Fibroblast of lung (primary cell): Measurements from ENCODE around the gene COL15A1. TPM values are rescaled to one million over a fixed set of nuclear protein-coding genes. Genes with fewer than 3 reads are reported as not detected.

Experiments used
- DNase-seq, 2 donors: peaks; one replicate each; pipeline versions ENCODE4 v3.0.0 to v3.0.0-alpha.2; 2010; ENCODE audit warnings: low read depth in 2 of 2
- H2AFZ ChIP-seq: 2 replicates; pipeline ENCODE4 v1.5.1; 2012; ENCODE audit warnings: low read length, control low read depth, inconsistent platforms
- H3K27ac ChIP-seq: 2 replicates; pipeline ENCODE4 v1.5.1; 2011; ENCODE audit warnings: low read length, control low read depth; ENCODE audit not compliant: insufficient read depth
- H3K27me3 ChIP-seq: 2 replicates; pipeline ENCODE4 v1.5.1; 2011; ENCODE audit warnings: mild to moderate bottlenecking, low read length; ENCODE audit not compliant: control insufficient read depth, insufficient read depth
- H3K36me3 ChIP-seq: 2 replicates; pipeline ENCODE4 v1.5.1; 2011; ENCODE audit warnings: low read length; ENCODE audit not compliant: control insufficient read depth, insufficient read depth
- H3K4me1 ChIP-seq: 2 replicates; pipeline ENCODE4 v1.5.1; 2011; ENCODE audit warnings: low read length; ENCODE audit not compliant: control insufficient read depth, insufficient read depth; ENCODE audit errors: extremely low read depth
- H3K4me2 ChIP-seq: 2 replicates; pipeline ENCODE4 v1.5.1; 2011; ENCODE audit warnings: low read length, control low read depth; ENCODE audit not compliant: insufficient read depth; ENCODE audit errors: extremely low read depth
- H3K4me3 ChIP-seq, 4 experiments: fragments of 200-600 bp in 1 of 4; sonication (generic) in 1 of 4; replicated peaks in 1 of 4; 2 replicates each; pipeline ENCODE4 v1.5.1; 2011 to 2016; ENCODE audit warnings: low read length in 4 of 4, low read depth in 3 of 4, mild to moderate bottlenecking in 3 of 4, control low read depth in 2 of 4, inconsistent platforms in 1 of 4, mixed read lengths in 1 of 4; ENCODE audit not compliant: insufficient read depth in 1 of 4; ENCODE audit errors: control extremely low read depth in 1 of 4
- H3K79me2 ChIP-seq: 2 replicates; pipeline ENCODE4 v1.5.1; 2012; ENCODE audit warnings: mild to moderate bottlenecking, low read length, inconsistent platforms; ENCODE audit not compliant: control insufficient read depth, insufficient read depth
- H3K9ac ChIP-seq: 2 replicates; pipeline ENCODE4 v1.5.1; 2011; ENCODE audit warnings: mild to moderate bottlenecking, low read length, control low read depth; ENCODE audit not compliant: insufficient read depth
- H3K9me3 ChIP-seq: 2 replicates; pipeline ENCODE4 v1.5.1; 2012; ENCODE audit warnings: low read depth, low read length; ENCODE audit not compliant: control insufficient read depth, insufficient read depth
- H4K20me1 ChIP-seq: 2 replicates; pipeline ENCODE4 v1.5.1; 2011; ENCODE audit warnings: low read length; ENCODE audit not compliant: control insufficient read depth, insufficient read depth; ENCODE audit errors: extremely low read depth
- CTCF ChIP-seq, 2 donors: IDR thresholded peaks in 1 of 2; conservative IDR thresholded peaks in 1 of 2; 1 replicate in 1 of 2; 2 replicates in 1 of 2; pipeline ENCODE4 v1.5.1; 2011 to 2012; ENCODE audit warnings: low read length in 2 of 2, control low read depth in 1 of 2, inconsistent platforms in 1 of 2, low read depth in 1 of 2, mild to moderate bottlenecking in 1 of 2
- EZH2 ChIP-seq: IDR thresholded peaks from 2 replicates; pipeline ENCODE4 v1.5.1; 2012; ENCODE audit warnings: low read length, control low read depth, mild to moderate bottlenecking; ENCODE audit errors: missing control alignments
- polyA plus RNA-seq, 2 donors: library from polyadenylated mRNA; depleted of rRNA in 1 of 2; stranded (reverse) in 1 of 2; unstranded in 1 of 2; fragments of >200 nt; gene quantifications; 2 replicates each; pipeline ENCODE4 v1.2.1, GENCODE V29; 2011 to 2012; ENCODE audit warnings: missing spikeins in 1 of 2
- total RNA-seq: library from RNA; depleted of rRNA; stranded (reverse); fragments of >200 nt; gene quantifications from 2 replicates; pipeline ENCODE4 v1.2.1, GENCODE V29; 2014

COL15A1 gene
- total and polyA plus RNA-seq, 2 donors (not counting 1 experiment from before 2014, with no cell fraction given): 13.3 to 41.0 TPM

DNA sequence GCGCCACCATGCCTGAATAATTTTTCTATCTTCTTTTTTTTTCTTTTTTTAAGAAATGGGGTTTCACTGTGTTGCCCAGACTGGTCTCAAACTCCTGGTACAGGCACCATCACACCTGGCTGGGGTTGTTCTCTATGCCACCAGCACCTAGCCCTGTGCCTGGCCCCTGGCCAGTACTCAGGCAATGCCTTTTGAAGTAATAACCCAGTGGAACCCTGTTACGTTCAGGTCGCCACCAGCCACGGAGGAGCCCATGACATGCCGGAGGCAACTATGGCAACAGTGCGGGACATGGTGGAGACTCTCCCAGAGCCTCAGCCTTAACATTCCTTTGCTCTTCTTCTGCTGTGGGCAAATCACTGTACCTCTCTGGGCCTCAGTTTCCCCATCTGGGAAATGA lies 14.1 kb downstream of the COL15A1 start:
- Histone ChIP-seq H3K4me1 (peaks cover 32% of the 10 kb centered on the region), H3K27me3 (no peaks in the 10 kb centered on the region), H3K79me2 (no peaks in the 10 kb centered on the region), H3K9ac (peak overlapping the region; percentile 21), H3K27ac (peak overlapping the region; percentile 89), H3K9me3 (no peaks in the 10 kb centered on the region), H4K20me1 (no peaks in the 10 kb centered on the region), H3K36me3 (no peaks in the 10 kb centered on the region), H3K4me2 (peak overlapping the region; percentile 72), H2AFZ (no peak overlapping the region), H3K4me3 (no peak overlapping the region)
- TF ChIP-seq EZH2 (no peak), CTCF (conservative IDR thresholded peaks at IDR 0.05 in 1 of 2, IDR thresholded peaks at IDR 0.05 in 1 of 2; ENCODE audit: low read depth in 1 of 2, low read length in 2 of 2) (no peak)
- DNase-seq: no peak

GRCh38 chr9:98958271-98958984 lies 14.7 kb downstream of the COL15A1 start:
- TF ChIP-seq CTCF (conservative IDR thresholded peaks at IDR 0.05 in 1 of 2, IDR thresholded peaks at IDR 0.05 in 1 of 2; ENCODE audit: low read depth in 1 of 2, low read length in 2 of 2) (no peak), EZH2 (no peak)
- peak; percentile 87 to 96 for DNase-seq
- Histone ChIP-seq H3K9ac (peak overlapping the region; percentile 21), H3K9me3 (no peaks in the 10 kb centered on the region), H3K27ac (peak overlapping the region; percentile 89), H3K27me3 (no peaks in the 10 kb centered on the region), H3K36me3 (no peaks in the 10 kb centered on the region), H2AFZ (peak overlapping the region; percentile 30), H4K20me1 (no peaks in the 10 kb centered on the region), H3K4me3 (no peak overlapping the region), H3K79me2 (no peaks in the 10 kb centered on the region), H3K4me1 (peaks cover 36% of the 10 kb centered on the region), H3K4me2 (peak overlapping the region; percentile 79)

- no peaks in the 10 kb centered on the region for H4K20me1 ChIP-seq
- no peaks in the 10 kb centered on the region for H3K79me2 ChIP-seq
- no peak overlapping the region for H3K4me2 ChIP-seq
- H3K4me3 ChIP-seq: no peak overlapping the region
- no peaks in the 10 kb centered on the region for H3K36me3 ChIP-seq
- DNase-seq: no peak
- no peaks in the 10 kb centered on the region for H3K27me3 ChIP-seq
- H3K9me3 ChIP-seq: no peaks in the 10 kb centered on the region
- no peak overlapping the region for H3K9ac ChIP-seq
- no peak overlapping the region for H3K27ac ChIP-seq
- no peak for TF ChIP-seq EZH2
- TF ChIP-seq CTCF (conservative IDR thresholded peaks at IDR 0.05 in 1 of 2, IDR thresholded peaks at IDR 0.05 in 1 of 2; ENCODE audit: low read depth in 1 of 2, low read length in 2 of 2): no peak
- no peak overlapping the region for H2AFZ ChIP-seq
- peaks cover 36% of the 10 kb centered on the region for H3K4me1 ChIP-seq
Observed at GRCh38 chr9:98960409-98960808, 16.7 kb downstream of the COL15A1 start.
